HEK293 (cell line): Measurements from ENCODE around the gene PYGO1.

Experiments
- BCL11A ChIP-seq: fragments of 450-650 bp; formaldehyde crosslinking; IDR thresholded peaks from 2 replicates; pipeline ENCODE4 v1.5.1; 2016; ENCODE audit warnings: low read depth, missing biosample characterization, missing genetic modification characterization
- PBX3 ChIP-seq: sonication (generic); formaldehyde crosslinking; IDR thresholded peaks from 2 replicates; pipeline ENCODE4 v1.8.1; 2022; ENCODE audit warnings: mild to moderate bottlenecking, moderate library complexity, missing genetic modification reagents
- YY1 ChIP-seq: fragments of 450-650 bp; formaldehyde crosslinking; IDR thresholded peaks from 2 replicates; pipeline ENCODE4 v1.5.1; 2018; ENCODE audit warnings: missing biosample characterization, missing genetic modification characterization
- ZNF114 ChIP-seq: fragments of 450-650 bp; formaldehyde crosslinking; IDR thresholded peaks from 2 replicates; pipeline ENCODE4 v1.5.0; 2017; ENCODE audit warnings: missing biosample characterization, missing genetic modification characterization
- ZNF157 ChIP-seq: fragments of 450-650 bp; formaldehyde crosslinking; IDR thresholded peaks from 2 replicates; pipeline ENCODE4 v1.5.1; 2016; ENCODE audit warnings: missing biosample characterization, missing genetic modification characterization
- ZNF239 ChIP-seq: fragments of 450-650 bp; formaldehyde crosslinking; IDR thresholded peaks from 2 replicates; pipeline ENCODE4 v1.5.1; 2016; ENCODE audit warnings: missing biosample characterization, missing genetic modification characterization
- ZNF266 ChIP-seq: fragments of 450-650 bp; formaldehyde crosslinking; IDR thresholded peaks from 2 replicates; pipeline ENCODE4 v1.5.1; 2016; ENCODE audit warnings: missing biosample characterization, missing genetic modification characterization, low read depth
- ZNF354C ChIP-seq: fragments of 450-650 bp; formaldehyde crosslinking; IDR thresholded peaks from 2 replicates; pipeline ENCODE4 v1.5.1; 2016; ENCODE audit warnings: missing biosample characterization, missing genetic modification characterization, low read depth, borderline replicate concordance
- ZNF391 ChIP-seq: fragments of 450-650 bp; formaldehyde crosslinking; IDR thresholded peaks from 2 replicates; pipeline ENCODE4 v1.5.1; 2016; ENCODE audit warnings: low read depth, missing biosample characterization, missing genetic modification characterization, borderline replicate concordance
- ZNF518A ChIP-seq: fragments of 450-650 bp; formaldehyde crosslinking; conservative IDR thresholded peaks from 2 replicates; pipeline ENCODE4 v1.5.1; 2016; ENCODE audit warnings: low read depth, missing biosample characterization, missing genetic modification characterization
- ZNF580 ChIP-seq: fragments of 450-650 bp; formaldehyde crosslinking; IDR thresholded peaks from 2 replicates; pipeline ENCODE4 v1.5.1; 2016; ENCODE audit warnings: missing biosample characterization, missing genetic modification characterization
- ZNF677 ChIP-seq: fragments of 450-650 bp; IDR thresholded peaks from 2 replicates; pipeline ENCODE4 v1.5.0; 2018; ENCODE audit warnings: missing biosample characterization, mild to moderate bottlenecking, missing genetic modification characterization, moderate library complexity
- ZSCAN30 ChIP-seq: fragments of 450-650 bp; IDR thresholded peaks from 2 replicates; pipeline ENCODE4 v1.5.1; 2018; ENCODE audit warnings: missing biosample characterization, mild to moderate bottlenecking, missing genetic modification characterization, moderate library complexity

- TF ChIP-seq ZNF266 (tag by site-specific recombination) = no peak
- TF ChIP-seq BCL11A (tag by site-specific recombination) = no peak
- TF ChIP-seq ZNF677 (tag by site-specific recombination) = no peak
- no peak for TF ChIP-seq ZNF239
- no peak for TF ChIP-seq ZNF157
- no peak for TF ChIP-seq ZNF391
- no peak for TF ChIP-seq ZNF580
- TF ChIP-seq PBX3 (CRISPR knock-in tag) = no peak
- TF ChIP-seq ZNF518A (tag by site-specific recombination) = no peak
- TF ChIP-seq ZSCAN30 (tag by site-specific recombination) = no peak
- TF ChIP-seq ZNF114 (tag by site-specific recombination) = no peak
- no peak for TF ChIP-seq YY1
- no peak for TF ChIP-seq ZNF354C (tag by site-specific recombination)
Measured at GRCh38 chr15:55514414-55514850, 73.7 kb downstream of the PYGO1 start.
